ENCODE data around the gene MAEA.
A peak's percentile ranks its signal among the peaks of the same experiment; 100 is the strongest.

The MAEA gene

DNA sequence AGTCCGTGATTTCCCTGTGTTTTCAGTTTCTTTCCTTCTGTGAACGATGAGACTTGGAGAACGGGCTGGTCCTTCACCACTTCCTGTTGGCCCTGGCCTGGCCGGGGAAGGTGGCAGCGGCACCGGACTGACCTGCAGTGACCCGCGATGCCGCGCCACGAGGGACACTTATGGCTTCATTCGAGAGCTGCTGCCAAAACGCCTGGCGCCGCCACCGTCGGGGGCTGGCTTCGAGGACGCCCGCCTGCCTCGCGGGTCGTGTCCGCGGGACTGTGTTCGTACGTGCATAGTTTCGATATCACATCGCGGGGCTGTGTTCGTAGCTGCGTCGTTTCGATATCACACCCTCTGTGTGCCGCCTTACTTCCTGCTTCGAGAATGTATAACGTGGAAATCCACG is 49.8 kb downstream of the MAEA start:
- no peak overlapping the region for H3K9ac ChIP-seq (ENCODE audit: low read length in 2 of 2)
- no peaks in the 10 kb centered on the region for H3K9me3 ChIP-seq (ENCODE audit: control insufficient read depth in 2 of 2, low read length in 2 of 2)
- H3K27me3 ChIP-seq (ENCODE audit: control insufficient read depth in 1 of 2, insufficient read depth in 2 of 2, low read length in 2 of 2): no peaks in the 10 kb centered on the region
- no peak overlapping the region for H3K27ac ChIP-seq (ENCODE audit: low read length)
- H3K36me3 ChIP-seq (ENCODE audit: control insufficient read depth in 2 of 2, insufficient read depth in 2 of 2, low read length in 2 of 2): peaks cover 43 to 54% of the 10 kb centered on the region in 2 donors
- H3K4me1 ChIP-seq (ENCODE audit: control insufficient read depth, insufficient read depth, low read length): peaks cover 2% of the 10 kb centered on the region
- no peak overlapping the region for H3K4me3 ChIP-seq (ENCODE audit: low read length in 2 of 2)

DNA sequence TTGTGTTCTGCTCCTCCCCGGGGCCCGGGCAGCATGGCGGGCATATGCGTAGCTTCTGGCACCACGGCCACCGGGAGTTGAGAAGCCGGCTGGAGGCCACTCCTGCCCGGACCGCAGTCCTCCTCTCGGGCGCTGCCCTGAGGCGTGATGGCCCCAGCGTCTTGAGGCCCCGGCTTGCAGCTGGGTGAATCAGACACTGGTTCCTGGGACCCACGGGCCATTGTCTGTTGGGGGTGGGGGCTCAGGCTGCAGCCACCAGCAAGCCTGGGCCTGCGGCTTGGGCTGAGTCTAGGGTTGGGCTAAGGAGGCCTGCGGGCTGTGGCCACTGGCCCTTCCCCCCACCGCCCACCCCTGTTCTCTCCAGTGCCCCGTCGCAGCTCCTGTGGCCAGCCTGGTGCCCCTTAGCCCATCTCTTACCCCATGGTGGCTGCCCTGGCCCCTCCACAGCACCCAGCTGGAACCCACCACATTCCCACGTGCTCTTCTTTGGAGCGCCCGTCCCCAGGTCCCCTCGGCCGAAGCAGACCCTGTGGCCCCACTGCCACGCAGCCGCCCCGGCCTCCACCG is 50.6 kb downstream of the MAEA start:
- H3K4me3 ChIP-seq (ENCODE audit: low read length in 2 of 2): no peak overlapping the region
- H3K4me1 ChIP-seq (ENCODE audit: control insufficient read depth, insufficient read depth, low read length): no peaks in the 10 kb centered on the region
- H3K27ac ChIP-seq (ENCODE audit: low read length): no peak overlapping the region
- no peaks in the 10 kb centered on the region for H3K9me3 ChIP-seq (ENCODE audit: control insufficient read depth in 2 of 2, low read length in 2 of 2)
- peaks cover 37 to 48% of the 10 kb centered on the region in 2 donors for H3K36me3 ChIP-seq (ENCODE audit: control insufficient read depth in 2 of 2, insufficient read depth in 2 of 2, low read length in 2 of 2)
- no peaks in the 10 kb centered on the region for H3K27me3 ChIP-seq (ENCODE audit: control insufficient read depth in 1 of 2, insufficient read depth in 2 of 2, low read length in 2 of 2)
- H3K9ac ChIP-seq (ENCODE audit: low read length in 2 of 2): no peak overlapping the region

DNA sequence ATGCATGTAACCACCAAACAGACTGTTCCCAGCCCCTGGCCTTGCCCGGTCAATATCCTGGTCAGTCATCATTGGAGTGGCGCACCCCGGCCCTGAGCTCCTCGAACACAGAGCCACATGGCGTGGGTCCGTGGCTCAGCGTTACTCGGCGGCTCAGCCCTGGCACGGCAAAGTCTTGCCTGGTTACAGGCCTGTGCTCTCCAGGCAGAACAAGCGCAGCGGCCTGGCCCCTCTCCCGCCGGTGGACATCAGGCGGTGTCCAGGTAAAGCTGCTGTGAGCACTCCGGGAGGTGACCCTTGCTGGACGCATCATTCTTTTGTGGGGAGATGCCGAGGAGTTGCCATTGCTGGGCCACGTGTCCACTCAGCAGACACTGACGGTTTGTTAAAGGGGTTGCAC is 51.2 kb downstream of the MAEA start:
- H3K4me3 ChIP-seq (ENCODE audit: low read length in 2 of 2): no peak overlapping the region
- H3K4me1 ChIP-seq (ENCODE audit: control insufficient read depth, insufficient read depth, low read length): peaks cover 4% of the 10 kb centered on the region
- H3K9ac ChIP-seq (ENCODE audit: low read length in 2 of 2): no peak overlapping the region
- peaks cover 37 to 48% of the 10 kb centered on the region in 2 donors for H3K36me3 ChIP-seq (ENCODE audit: control insufficient read depth in 2 of 2, insufficient read depth in 2 of 2, low read length in 2 of 2)
- H3K27me3 ChIP-seq (ENCODE audit: control insufficient read depth in 1 of 2, insufficient read depth in 2 of 2, low read length in 2 of 2): no peaks in the 10 kb centered on the region
- no peak overlapping the region for H3K27ac ChIP-seq (ENCODE audit: low read length)
- no peaks in the 10 kb centered on the region for H3K9me3 ChIP-seq (ENCODE audit: control insufficient read depth in 2 of 2, low read length in 2 of 2)

DNA sequence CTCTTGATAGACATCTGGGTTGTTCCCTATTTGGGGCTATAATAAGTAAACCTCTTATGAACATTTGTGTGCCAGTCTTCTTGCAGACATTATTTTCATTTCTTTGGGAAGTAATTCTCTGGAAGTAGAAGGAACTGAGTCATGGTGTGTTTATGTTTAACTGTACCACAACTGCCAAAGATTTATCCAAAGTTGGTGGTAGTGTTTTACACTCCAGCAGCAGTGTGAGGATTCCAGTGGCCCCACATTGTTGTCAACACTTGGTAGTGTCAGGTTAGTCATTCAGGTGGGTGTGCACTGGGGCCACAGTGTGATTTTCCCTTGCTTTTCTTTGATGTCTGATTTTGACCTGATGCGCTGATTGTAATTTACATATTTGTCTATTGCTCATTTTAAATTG is 52.3 kb downstream of the MAEA start:
- peaks cover 28 to 40% of the 10 kb centered on the region in 2 donors for H3K36me3 ChIP-seq (ENCODE audit: control insufficient read depth in 2 of 2, insufficient read depth in 2 of 2, low read length in 2 of 2)
- H3K9ac ChIP-seq (ENCODE audit: low read length in 2 of 2): no peak overlapping the region

DNA sequence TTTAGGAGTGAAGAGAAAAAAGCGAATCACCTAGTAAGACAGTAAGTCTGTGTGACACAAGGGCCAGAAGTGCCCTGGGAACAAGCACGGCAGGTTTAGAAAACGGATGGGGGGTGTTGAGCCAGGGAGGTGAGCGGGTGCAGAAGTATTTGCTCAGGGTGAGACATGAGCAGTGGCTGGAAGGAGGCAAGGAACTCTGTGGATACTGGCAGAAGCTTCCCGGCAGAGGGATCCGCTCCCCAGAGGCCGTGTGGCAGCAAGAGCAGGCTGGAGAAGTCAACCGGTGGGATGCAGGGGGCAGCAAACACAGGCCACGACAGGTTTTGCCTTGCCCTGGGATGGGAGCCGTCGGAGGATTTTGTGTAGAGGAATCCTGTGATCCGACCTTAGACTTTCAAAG is 55.0 kb downstream of the MAEA start:
- peaks cover 15 to 19% of the 10 kb centered on the region in 2 donors for H3K36me3 ChIP-seq (ENCODE audit: control insufficient read depth in 2 of 2, insufficient read depth in 2 of 2, low read length in 2 of 2)
- no peaks in the 10 kb centered on the region for H3K9me3 ChIP-seq (ENCODE audit: control insufficient read depth in 2 of 2, low read length in 2 of 2)
- no peak overlapping the region for H3K4me3 ChIP-seq (ENCODE audit: low read length in 2 of 2)
- no peak overlapping the region for H3K27ac ChIP-seq (ENCODE audit: low read length)
- no peak overlapping the region for H3K9ac ChIP-seq (ENCODE audit: low read length in 2 of 2)
- H3K4me1 ChIP-seq (ENCODE audit: control insufficient read depth, insufficient read depth, low read length): peaks cover 28% of the 10 kb centered on the region
- H3K27me3 ChIP-seq (ENCODE audit: control insufficient read depth in 1 of 2, insufficient read depth in 2 of 2, low read length in 2 of 2): no peaks in the 10 kb centered on the region

More for the DNA sequence above, 52.3 kb downstream of the MAEA start:
- Histone ChIP-seq H3K4me3 (ENCODE audit: low read length in 2 of 2) (no peak overlapping the region), H3K4me1 (ENCODE audit: control insufficient read depth, insufficient read depth, low read length) (peaks cover 8% of the 10 kb centered on the region), H3K27ac (ENCODE audit: low read length) (no peak overlapping the region), H3K9me3 (ENCODE audit: control insufficient read depth in 2 of 2, low read length in 2 of 2) (no peaks in the 10 kb centered on the region), H3K27me3 (ENCODE audit: control insufficient read depth in 1 of 2, insufficient read depth in 2 of 2, low read length in 2 of 2) (no peaks in the 10 kb centered on the region)

DNA sequence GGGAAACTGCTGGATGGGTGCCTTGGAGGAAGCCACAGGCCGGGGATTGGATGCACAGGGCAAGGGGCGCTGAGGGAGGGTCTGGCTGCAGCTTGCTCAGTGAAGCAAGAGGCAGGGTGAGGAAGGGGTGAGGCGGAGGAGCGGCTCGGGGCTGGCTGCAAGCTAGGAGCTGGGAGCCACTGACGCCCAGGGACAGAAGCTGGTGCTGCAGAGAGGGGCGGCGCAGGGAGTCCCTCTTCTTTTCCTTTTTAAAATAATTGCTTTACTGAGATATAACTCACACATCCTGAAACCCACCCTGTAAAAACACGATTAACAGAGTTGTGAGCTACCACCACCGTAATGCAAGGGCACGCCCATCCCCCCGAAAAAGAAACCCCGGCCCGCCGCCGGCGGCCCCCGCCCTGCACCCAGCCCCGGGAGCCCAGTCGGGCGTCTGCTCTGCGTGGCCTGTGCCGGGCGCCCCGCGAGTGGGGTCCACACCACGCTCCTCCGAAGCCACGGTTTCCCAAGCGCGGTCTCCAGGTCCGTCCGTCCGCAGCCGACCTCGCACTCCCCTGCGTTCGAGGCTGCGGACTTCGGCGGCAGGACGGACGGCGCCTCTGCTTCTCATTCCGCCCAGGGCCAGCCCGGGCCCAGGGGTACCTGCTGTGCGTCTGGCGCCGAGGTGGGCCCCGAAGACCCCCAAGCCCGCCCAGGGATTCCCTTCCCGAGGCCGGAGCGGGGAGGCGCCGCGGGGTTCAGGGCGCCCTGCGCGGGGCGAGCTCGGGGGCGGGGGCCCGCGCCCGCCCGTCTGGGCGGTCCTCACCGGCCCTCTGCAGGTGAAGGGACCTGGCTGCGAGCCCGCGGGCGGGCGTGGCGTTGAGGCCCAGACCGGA is 56.5 kb downstream of the MAEA start:
- H3K9me3 ChIP-seq (ENCODE audit: control insufficient read depth in 2 of 2, low read length in 2 of 2): no peaks in the 10 kb centered on the region
- H3K27me3 ChIP-seq (ENCODE audit: control insufficient read depth in 1 of 2, insufficient read depth in 2 of 2, low read length in 2 of 2): no peaks in the 10 kb centered on the region
- peak overlapping the region; percentile 66 to 70 for H3K9ac ChIP-seq (ENCODE audit: low read length in 2 of 2)
- peaks cover 9 to 10% of the 10 kb centered on the region in 2 donors for H3K36me3 ChIP-seq (ENCODE audit: control insufficient read depth in 2 of 2, insufficient read depth in 2 of 2, low read length in 2 of 2)
- H3K27ac ChIP-seq (ENCODE audit: low read length): peak overlapping the region; percentile 92
- peak overlapping the region; percentile 75 to 83 for H3K4me3 ChIP-seq (ENCODE audit: low read length in 2 of 2)
- H3K4me1 ChIP-seq (ENCODE audit: control insufficient read depth, insufficient read depth, low read length): peaks cover 28% of the 10 kb centered on the region

DNA sequence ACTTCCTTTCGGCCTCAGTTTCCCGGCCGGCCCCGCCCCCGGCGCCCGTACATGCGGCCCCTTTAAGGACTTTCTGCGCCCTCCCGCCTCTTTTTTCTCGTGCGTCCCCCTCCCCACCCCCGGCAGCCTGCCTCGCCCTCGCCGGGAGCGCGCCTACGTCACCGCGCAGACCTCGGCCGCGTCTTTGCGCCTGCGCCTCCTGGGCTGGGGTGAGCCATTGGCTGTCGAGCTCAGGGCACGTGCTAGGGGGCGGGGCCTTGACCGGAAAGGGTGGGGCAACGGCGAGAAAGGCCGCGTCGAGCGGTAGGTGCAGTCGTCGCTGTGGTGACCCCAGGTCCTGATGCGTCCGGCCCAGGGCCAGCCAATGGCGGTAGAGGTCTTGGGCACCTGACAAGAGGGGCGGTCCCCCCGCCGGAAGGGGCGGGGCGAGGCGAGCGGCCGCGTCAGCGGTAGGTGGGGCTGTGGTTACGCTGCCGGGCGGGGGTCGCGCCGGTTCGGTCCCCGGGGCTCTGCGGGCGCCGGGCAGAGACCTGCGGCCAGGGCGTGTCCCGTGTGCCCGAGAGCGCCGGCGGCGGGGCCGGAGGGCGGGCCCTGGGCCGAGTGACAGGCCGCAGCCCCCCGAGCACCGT is 57.2 kb downstream of the MAEA start, which contains the start of gene UVSSA:
Gene UVSSA, plus strand, starts transcription at position 428 of the 629 bp plus-strand sequence. CDS start 884 bp downstream, outside the sequence.
- no peaks in the 10 kb centered on the region for H3K9me3 ChIP-seq (ENCODE audit: control insufficient read depth in 2 of 2, low read length in 2 of 2)
- peak within 1 kb of the TSS; percentile 90 to 97 for H3K9ac ChIP-seq (ENCODE audit: low read length in 2 of 2)
- H3K27me3 ChIP-seq (ENCODE audit: control insufficient read depth in 1 of 2, insufficient read depth in 2 of 2, low read length in 2 of 2): no peaks in the 10 kb centered on the region
- peak within 1 kb of the TSS; percentile 92 for H3K27ac ChIP-seq (ENCODE audit: low read length)
- H3K4me3 ChIP-seq (ENCODE audit: low read length in 2 of 2): peak within 1 kb of the TSS; percentile 83 to 90
- peaks cover 33% of the 10 kb centered on the region for H3K4me1 ChIP-seq (ENCODE audit: control insufficient read depth, insufficient read depth, low read length)
- H3K36me3 ChIP-seq (ENCODE audit: control insufficient read depth in 2 of 2, insufficient read depth in 2 of 2, low read length in 2 of 2): peaks cover 6% of the 10 kb centered on the region in 2 donors

DNA sequence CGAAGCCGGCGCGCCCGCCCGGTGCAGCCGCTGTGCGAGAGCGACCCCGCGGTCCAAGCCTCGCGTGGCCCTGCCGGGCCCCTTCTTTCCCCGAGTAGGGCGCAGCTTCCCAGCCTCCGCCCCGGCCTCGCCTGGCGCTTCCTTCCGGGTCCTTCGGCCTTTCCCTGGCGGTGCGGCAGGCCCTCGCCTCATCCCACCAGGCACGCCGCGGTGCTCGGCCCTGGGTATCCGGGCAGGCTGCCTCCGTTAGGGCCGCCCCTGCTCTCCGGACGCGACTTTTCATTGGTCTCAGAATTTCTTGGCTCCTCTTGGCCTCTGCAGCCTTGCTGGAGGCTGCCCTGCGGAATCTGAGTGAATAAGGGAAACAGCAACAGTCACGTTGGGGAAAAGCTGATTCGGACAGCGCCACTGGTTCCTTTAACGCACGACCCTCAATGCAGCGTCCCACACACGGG is 57.7 kb downstream of the MAEA start:
- peak overlapping the region; percentile 82 to 90 for H3K4me3 ChIP-seq (ENCODE audit: low read length in 2 of 2)
- no peaks in the 10 kb centered on the region for H3K27me3 ChIP-seq (ENCODE audit: control insufficient read depth in 1 of 2, insufficient read depth in 2 of 2, low read length in 2 of 2)
- H3K27ac ChIP-seq (ENCODE audit: low read length): peak overlapping the region; percentile 92
- peak overlapping the region; percentile 90 to 97 for H3K9ac ChIP-seq (ENCODE audit: low read length in 2 of 2)
- peaks cover 34% of the 10 kb centered on the region for H3K4me1 ChIP-seq (ENCODE audit: control insufficient read depth, insufficient read depth, low read length)
- peaks cover 6% of the 10 kb centered on the region in 2 donors for H3K36me3 ChIP-seq (ENCODE audit: control insufficient read depth in 2 of 2, insufficient read depth in 2 of 2, low read length in 2 of 2)
- H3K9me3 ChIP-seq (ENCODE audit: control insufficient read depth in 2 of 2, low read length in 2 of 2): no peaks in the 10 kb centered on the region

DNA sequence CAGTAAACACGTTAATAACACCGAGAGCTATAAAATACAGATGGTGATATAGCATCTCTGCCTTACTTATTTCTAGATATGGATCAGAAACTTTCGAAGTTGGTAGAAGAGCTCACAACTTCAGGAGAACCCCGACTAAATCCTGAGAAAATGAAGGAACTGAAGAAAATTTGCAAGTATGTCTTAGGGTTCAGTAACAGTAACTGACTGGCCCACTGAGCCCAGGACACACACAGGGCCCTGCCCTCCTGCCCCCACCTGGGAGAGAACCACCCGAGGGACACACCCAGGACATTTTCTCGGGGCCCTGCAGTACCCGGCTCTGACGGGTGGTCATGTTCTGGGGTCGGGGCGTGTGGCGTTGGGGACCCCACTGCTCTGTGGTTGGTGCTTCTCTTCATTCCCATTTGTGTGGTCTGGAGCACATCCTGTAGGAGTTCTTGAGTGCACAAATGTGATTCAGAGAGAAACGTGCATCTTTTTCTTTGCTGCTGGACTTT is 58.4 kb downstream of the MAEA start:
- Histone ChIP-seq H3K9me3 (ENCODE audit: control insufficient read depth in 2 of 2, low read length in 2 of 2) (no peaks in the 10 kb centered on the region), H3K4me3 (ENCODE audit: low read length in 2 of 2) (peak overlapping the region; percentile 82 to 90), H3K4me1 (ENCODE audit: control insufficient read depth, insufficient read depth, low read length) (peaks cover 34% of the 10 kb centered on the region), H3K27me3 (ENCODE audit: control insufficient read depth in 1 of 2, insufficient read depth in 2 of 2, low read length in 2 of 2) (no peaks in the 10 kb centered on the region), H3K27ac (ENCODE audit: low read length) (peak overlapping the region; percentile 92), H3K9ac (ENCODE audit: low read length in 2 of 2) (peak overlapping the region; percentile 90 to 97), H3K36me3 (ENCODE audit: control insufficient read depth in 2 of 2, insufficient read depth in 2 of 2, low read length in 2 of 2) (peaks cover 6 to 10% of the 10 kb centered on the region in 2 donors)

DNA sequence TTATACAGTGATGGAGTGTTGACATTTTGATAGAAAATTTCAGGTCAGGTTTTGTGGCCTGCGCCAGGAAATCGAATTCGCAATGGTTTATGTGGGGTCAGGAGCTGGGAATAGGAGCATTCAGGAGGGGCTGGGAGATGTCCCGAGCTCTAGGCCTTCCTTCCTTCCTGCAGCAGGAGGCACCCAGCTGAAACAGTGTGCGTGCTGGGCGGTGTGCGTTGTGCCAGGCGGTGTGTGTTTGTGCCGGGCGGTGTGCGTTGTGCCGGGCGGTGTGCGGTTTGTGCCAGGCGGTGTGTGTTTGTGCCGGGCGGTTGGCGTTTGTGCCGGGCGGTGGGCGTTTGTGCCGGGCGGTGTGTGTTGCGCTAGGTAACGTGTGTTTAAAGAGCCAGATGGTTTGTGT is 59.1 kb downstream of the MAEA start:
- Histone ChIP-seq H3K36me3 (ENCODE audit: control insufficient read depth in 2 of 2, insufficient read depth in 2 of 2, low read length in 2 of 2) (peaks cover 6 to 12% of the 10 kb centered on the region in 2 donors), H3K27ac (ENCODE audit: low read length) (no peak overlapping the region), H3K4me1 (ENCODE audit: control insufficient read depth, insufficient read depth, low read length) (peaks cover 34% of the 10 kb centered on the region), H3K4me3 (ENCODE audit: low read length in 2 of 2) (no peak overlapping the region), H3K9me3 (ENCODE audit: control insufficient read depth in 2 of 2, low read length in 2 of 2) (no peaks in the 10 kb centered on the region), H3K9ac (ENCODE audit: low read length in 2 of 2) (peak overlapping the region in 1 of 2 donors; percentile 97), H3K27me3 (ENCODE audit: control insufficient read depth in 1 of 2, insufficient read depth in 2 of 2, low read length in 2 of 2) (no peaks in the 10 kb centered on the region)

All from stomach smooth muscle (tissue), 2 donors.